A549 (cell line): ENCODE results near the gene OR13C2. TPM values are rescaled to one million over a fixed set of nuclear protein-coding genes. Genes with fewer than 3 reads are reported as not detected.
"Not testable (repeated sequence)": the region's sequence is repeated elsewhere in the genome, so short reads cannot be mapped to it uniquely, and the experiment has no call there.

Experiments
- ATAC-seq, 2 experiments: fragments of 200-7000 bp in 1 of 2; fragments of >200 bp in 1 of 2; cut with Nextera tagmentation in 1 of 2; cut with Tn5 transposase in 1 of 2; 3 replicates each; pipeline versions ENCODE4 v1.8.0 to v1.9.1; 2018 to 2020; ENCODE audit warnings: mild to moderate bottlenecking in 1 of 2, moderate library complexity in 1 of 2
- CTCF ChIA-PET: fragments of 300-600 bp; sonication (Branson Sonifier 250); formaldehyde crosslinking; extraction: SDS; loops from one replicate; lab custom pipeline; 2021; ENCODE audit warnings: antibody characterized with exemption, inconsistent platforms; lab: Yijun Ruan, JAX
- POLR2A ChIA-PET: fragments of 350-600 bp; formaldehyde crosslinking; extraction: SDS; loops from one replicate; lab custom pipeline; 2021; ENCODE audit warnings: antibody characterized with exemption, inconsistent platforms; lab: Yijun Ruan, JAX
- DNase-seq, 2 experiments: peaks; one replicate each; pipeline versions ENCODE4 v3.0.0 to v3.0.0-alpha.2; 2011 to 2016; ENCODE audit warnings: low read depth in 1 of 2, low spot score in 1 of 2
- FAIRE-seq: peaks from 2 replicates; lab custom pipeline; 2011; peaks lifted over from hg19 to GRCh38; lab: Jason Lieb, UNC
- H3K27ac ChIP-seq, 2 experiments: fragments of >200 bp; sonication (Bioruptor Twin); formaldehyde crosslinking; 3 replicates each; pipeline ENCODE4 v1.5.1; 2016 to 2017
- H3K4me1 ChIP-seq: fragments of >200 bp; sonication (Bioruptor Twin); formaldehyde crosslinking; 3 replicates; pipeline ENCODE4 v1.6.1; 2016
- H3K4me2 ChIP-seq: fragments of >200 bp; sonication (Bioruptor Twin); formaldehyde crosslinking; 3 replicates; pipeline ENCODE4 v1.6.1; 2016
- H3K4me3 ChIP-seq: fragments of >200 bp; sonication (Bioruptor Twin); formaldehyde crosslinking; 3 replicates; pipeline ENCODE4 v1.5.1; 2016
- H3K9me3 ChIP-seq: fragments of >200 bp; sonication (Bioruptor Twin); formaldehyde crosslinking; 3 replicates; pipeline ENCODE4 v1.6.1; 2016
- BHLHE40 ChIP-seq: IDR thresholded peaks from 2 replicates; pipeline ENCODE4 v1.6.1; 2012; ENCODE audit warnings: low read depth, low read length, inconsistent platforms
- CBX2 ChIP-seq: fragments of 200-600 bp; sonication (generic); IDR thresholded peaks from 2 replicates; pipeline ENCODE4 v1.6.1; 2016; ENCODE audit warnings: low read depth, mild to moderate bottlenecking, borderline replicate concordance
- CTCF ChIP-seq: fragments of >200 bp; sonication (Bioruptor Twin); formaldehyde crosslinking; IDR thresholded peaks from 3 replicates; pipeline ENCODE4 v1.5.1; 2016
- EHF ChIP-seq: fragments of 250-450 bp; sonication (Bioruptor Pico); IDR thresholded peaks from 2 replicates; pipeline ENCODE4 v1.5.0; 2020; ENCODE audit warnings: mild to moderate bottlenecking
- ELK1 ChIP-seq: fragments of 150-350 bp; IDR thresholded peaks from 2 replicates; pipeline ENCODE4 v1.6.1; 2014; ENCODE audit warnings: low read depth, mild to moderate bottlenecking, low read length
- HOXA7 ChIP-seq: fragments of 250-450 bp; sonication (Bioruptor Pico); IDR thresholded peaks from 2 replicates; pipeline ENCODE4 v1.5.0; 2020; ENCODE audit warnings: mild to moderate bottlenecking, moderate library complexity
- JUN ChIP-seq, 2 experiments: fragments of >200 bp; sonication (Bioruptor Twin); formaldehyde crosslinking; IDR thresholded peaks; 2 replicates in 1 of 2; 3 replicates in 1 of 2; pipeline ENCODE4 v1.6.1; 2016 to 2017
- KDM1A ChIP-seq: fragments of 200-600 bp; sonication (generic); IDR thresholded peaks from 2 replicates; pipeline ENCODE4 v1.6.1; 2016; ENCODE audit warnings: low read depth, mild to moderate bottlenecking
- KDM5A ChIP-seq: fragments of 200-600 bp; sonication (generic); IDR thresholded peaks from 2 replicates; pipeline ENCODE4 v1.6.1; 2016; ENCODE audit warnings: antibody characterized with exemption, mild to moderate bottlenecking
- MAX ChIP-seq: IDR thresholded peaks from 2 replicates; pipeline ENCODE4 v1.6.1; 2012
- MYC ChIP-seq: IDR thresholded peaks from 2 replicates; pipeline ENCODE4 v1.6.1; 2012; ENCODE audit warnings: mild to moderate bottlenecking, inconsistent platforms, low read length, improper control_type of control experiment, borderline replicate concordance
- PBX3 ChIP-seq: IDR thresholded peaks from 2 replicates; pipeline ENCODE4 v1.6.1; 2012
- RCOR1 ChIP-seq: fragments of 150-350 bp; IDR thresholded peaks from 2 replicates; pipeline ENCODE4 v1.6.1; 2014; ENCODE audit warnings: antibody characterized with exemption, low read length, low read depth
- REST ChIP-seq: fragments of 200-600 bp; sonication (generic); IDR thresholded peaks from 2 replicates; pipeline ENCODE4 v1.6.1; 2016; ENCODE audit warnings: antibody characterized with exemption, mild to moderate bottlenecking, moderate library complexity
- SMC3 ChIP-seq: fragments of >200 bp; sonication (Bioruptor Twin); formaldehyde crosslinking; IDR thresholded peaks from 3 replicates; pipeline ENCODE4 v1.6.1; 2018; ENCODE audit warnings: inconsistent platforms
- SREBF2 ChIP-seq: fragments of 450-650 bp; IDR thresholded peaks from 2 replicates; pipeline ENCODE4 v1.6.1; 2014; ENCODE audit warnings: mild to moderate bottlenecking, moderate library complexity
- TFCP2L1 ChIP-seq: fragments of 250-450 bp; sonication (Bioruptor Pico); IDR thresholded peaks from 2 replicates; pipeline ENCODE4 v1.5.0; 2021; ENCODE audit warnings: mild to moderate bottlenecking
- USF2 ChIP-seq: fragments of 450-650 bp; IDR thresholded peaks from 2 replicates; pipeline ENCODE4 v1.6.1; 2014; ENCODE audit warnings: antibody characterized with exemption
- ZNF302 ChIP-seq: fragments of 250-450 bp; sonication (Bioruptor Pico); IDR thresholded peaks from 2 replicates; pipeline ENCODE4 v1.9.0; 2021; ENCODE audit warnings: inconsistent platforms, mild to moderate bottlenecking, moderate library complexity
- ZSCAN20 ChIP-seq: fragments of 250-450 bp; sonication (Bioruptor Pico); IDR thresholded peaks from 2 replicates; pipeline ENCODE4 v1.8.0; 2022; ENCODE audit warnings: mild to moderate bottlenecking, moderate library complexity
- WGBS: methylation state at CpG from one replicate; pipeline ENCODE4 v1.1.6; 2017; ENCODE audit errors: missing lambda C conversion rate; 5-methylcytosine and 5-hydroxymethylcytosine counted together
- polyA plus RNA-seq, 4 experiments: library from polyadenylated mRNA; depleted of rRNA in 3 of 4; stranded (reverse); fragments of >200 nt; fragmentation: RNase III in 1 of 4; extraction: RNeasy Plus Mini Kit Qiagen cat#74134 plus additional on column Dnase treatment in 1 of 4; gene quantifications; 2 replicates in 3 of 4; 3 replicates in 1 of 4; pipeline ENCODE4 v1.2.3, GENCODE V29; 2011 to 2017

The OR13C2 gene
- polyA plus RNA-seq, 2 of the 4 experiments (the other 2 are of a cell fraction): not detected

GRCh38 chr9:104604801-104605200 is 626 bp downstream of the OR13C2 start (continued):
- TF ChIP-seq REST: no peak
- no peak for TF ChIP-seq SREBF2
- no peak for TF ChIP-seq ELK1
- no peak for TF ChIP-seq EHF (CRISPR knock-in tag)
- no peak for TF ChIP-seq ZSCAN20
- no peak for TF ChIP-seq KDM1A
- no peak for TF ChIP-seq JUN (IDR thresholded peaks at IDR 0.05)
- no peak for TF ChIP-seq USF2
- no peak for TF ChIP-seq TFCP2L1 (CRISPR knock-in tag)
- TF ChIP-seq CBX2: no peak

GRCh38 chr9:104599313-104599712 is 6.1 kb downstream of the OR13C2 start, which contains the start of gene OR13C5:
Gene OR13C5, minus strand, starts transcription at chr9:104599413. Its CDS starts 0 bp downstream, at chr9:104599413.
- H3K4me1 ChIP-seq, FAIRE-seq, CTCF ChIA-PET, H3K9me3 ChIP-seq, H3K4me2 ChIP-seq, POLR2A ChIA-PET, ATAC-seq, H3K27ac ChIP-seq, H3K4me3 ChIP-seq, DNase-seq: not testable (repeated sequence)

- ATAC-seq, POLR2A ChIA-PET: not testable (repeated sequence)
- WGBS: 0% methylated on average over 1 of the region's 3 CpGs
These were observed 6.7 kb downstream of the OR13C2 start for GRCh38 chr9:104598749-104599148.

GRCh38 chr9:104589626-104590025 is 15.8 kb downstream of the OR13C2 start:
- 0% methylated on average over 1 of the region's 1 CpG for WGBS
- CTCF ChIA-PET: no interaction called here
- FAIRE-seq: no peak

More at GRCh38 chr9:104598749-104599148, 6.7 kb downstream of the OR13C2 start:
- CTCF ChIA-PET, DNase-seq, FAIRE-seq, H3K9me3 ChIP-seq, H3K4me3 ChIP-seq, H3K4me1 ChIP-seq, H3K27ac ChIP-seq, H3K4me2 ChIP-seq: not testable (repeated sequence)

More at GRCh38 chr9:104589626-104590025, 15.8 kb downstream of the OR13C2 start:
- Histone ChIP-seq H3K27ac (no peak overlapping the region), H3K9me3 (no peaks in the 10 kb centered on the region), H3K4me2 (no peak overlapping the region), H3K4me1 (no peaks in the 10 kb centered on the region), H3K4me3 (no peak overlapping the region)
- TF ChIP-seq PBX3: no peak
- no peak for TF ChIP-seq USF2
- TF ChIP-seq HOXA7 (CRISPR knock-in tag): no peak
- no peak for TF ChIP-seq SREBF2
- no peak for TF ChIP-seq RCOR1
- TF ChIP-seq SMC3: no peak
- no peak for TF ChIP-seq ZNF302 (CRISPR knock-in tag)
- TF ChIP-seq BHLHE40: no peak
- TF ChIP-seq MYC: no peak
- TF ChIP-seq CTCF: no peak
- TF ChIP-seq KDM5A: no peak
- no peak for TF ChIP-seq MAX
- DNase-seq (no peak), ATAC-seq (no peak)
- POLR2A ChIA-PET: no interaction called here
